B cell (primary cell): ENCODE results near the gene TMEM209. TPM values are rescaled to one million over a fixed set of nuclear protein-coding genes. Genes with fewer than 3 reads are reported as not detected.

Source experiments
- ATAC-seq: fragments of 200-7000 bp; cut with Tn5 transposase; one replicate; pipeline ENCODE4 v1.10.0; 2021; ENCODE audit warnings: low read depth, mild to moderate bottlenecking, moderate number of reproducible peaks, moderate library complexity
- CTCF ChIA-PET: fragments of 350-600 bp; sonication (Branson Sonifier 250); formaldehyde crosslinking; loops from one replicate; lab custom pipeline; 2021; ENCODE audit warnings: antibody characterized with exemption, inconsistent platforms; lab: Charles Lee
- POLR2A ChIA-PET: fragments of 350-600 bp; sonication (Branson Sonifier 250); formaldehyde crosslinking; loops from one replicate; lab custom pipeline; 2021; ENCODE audit warnings: antibody characterized with exemption; lab: Charles Lee
- DNase-seq: peaks from one replicate; pipeline ENCODE4 v3.0.0; 2013
- H2AFZ ChIP-seq: 2 replicates; pipeline ENCODE4 v1.6.1; 2012; ENCODE audit warnings: mild to moderate bottlenecking, low read depth, low read length; ENCODE audit not compliant: insufficient read depth, poor library complexity, severe bottlenecking
- H3K27ac ChIP-seq, 2 donors: 1 replicate in 1 of 2; 2 replicates in 1 of 2; pipeline ENCODE4 v1.5.1; 2012 to 2013; ENCODE audit warnings: low read length in 2 of 2, mild to moderate bottlenecking in 2 of 2, moderate library complexity in 1 of 2
- H3K27me3 ChIP-seq, 4 experiments: fragments of 200-600 bp in 1 of 4; sonication (generic) in 1 of 4; replicated peaks in 1 of 4; 1 replicate in 2 of 4; 2 replicates in 2 of 4; pipeline versions ENCODE4 v1.6.1 to v1.7.0; 2013 to 2016; ENCODE audit warnings: low read length in 3 of 4, mild to moderate bottlenecking in 2 of 4, mixed read lengths in 1 of 4, moderate library complexity in 1 of 4; ENCODE audit not compliant: insufficient read depth in 4 of 4, control insufficient read depth in 3 of 4; ENCODE audit errors: control extremely low read depth in 1 of 4
- H3K36me3 ChIP-seq, 2 experiments: replicated peaks in 1 of 2; 1 replicate in 1 of 2; 2 replicates in 1 of 2; pipeline versions ENCODE4 v1.6.1 to v1.7.1; 2013; ENCODE audit warnings: low read length in 1 of 2; ENCODE audit not compliant: insufficient read depth in 2 of 2, control insufficient read depth in 1 of 2; ENCODE audit errors: control extremely low read depth in 1 of 2, extremely low read depth in 1 of 2
- H3K4me1 ChIP-seq, 2 donors: fragments of 200-600 bp in 1 of 2; sonication (generic) in 1 of 2; 1 replicate in 1 of 2; 2 replicates in 1 of 2; pipeline versions ENCODE4 v1.5.1 to v1.6.1; 2013 to 2017; ENCODE audit warnings: low read length in 2 of 2; ENCODE audit not compliant: control insufficient read depth in 2 of 2, insufficient read depth in 2 of 2
- H3K4me2 ChIP-seq: replicated peaks from 2 replicates; pipeline ENCODE3; 2012; ENCODE audit warnings: mild to moderate bottlenecking, low read depth, low read length; ENCODE audit not compliant: poor library complexity, severe bottlenecking
- H3K4me3 ChIP-seq, 5 experiments: fragments of 200-600 bp in 1 of 5; sonication (generic) in 1 of 5; 1 replicate in 3 of 5; 2 replicates in 2 of 5; pipeline versions ENCODE4 v1.5.1 to v1.7.0; 2011 to 2016; ENCODE audit warnings: low read length in 4 of 5, mild to moderate bottlenecking in 4 of 5, low read depth in 2 of 5, control low read depth in 1 of 5, moderate library complexity in 1 of 5; ENCODE audit not compliant: insufficient read depth in 1 of 5; ENCODE audit errors: control extremely low read depth in 1 of 5, extremely low read depth in 1 of 5
- H3K79me2 ChIP-seq: fragments of 200-600 bp; sonication (generic); one replicate; pipeline ENCODE4 v1.6.0; 2016; ENCODE audit warnings: low read length; ENCODE audit not compliant: control insufficient read depth, insufficient read depth
- H3K9ac ChIP-seq: fragments of 200-600 bp; sonication (generic); 2 replicates; pipeline ENCODE4 v1.6.1; 2017; ENCODE audit warnings: mild to moderate bottlenecking, low read length, moderate library complexity
- H3K9me3 ChIP-seq, 3 donors: one replicate each; pipeline versions ENCODE4 v1.6.1 to v1.7.1; 2013; ENCODE audit warnings: low read length in 2 of 3; ENCODE audit not compliant: control insufficient read depth in 2 of 3, insufficient read depth in 1 of 3; ENCODE audit errors: control extremely low read depth in 1 of 3
- H4K20me1 ChIP-seq: 2 replicates; pipeline ENCODE4 v1.6.0; 2012; ENCODE audit warnings: mild to moderate bottlenecking, low read length; ENCODE audit not compliant: insufficient read depth, control insufficient read depth, poor library complexity, severe bottlenecking
- H3K27ac Mint-ChIP-seq: one replicate; pipeline ENCODE4 v1.8.0; 2021; ENCODE audit warnings: mixed read lengths
- H3K27me3 Mint-ChIP-seq: one replicate; pipeline ENCODE4 v1.8.0; 2021; ENCODE audit warnings: mixed read lengths
- H3K4me1 Mint-ChIP-seq: one replicate; pipeline ENCODE4 v1.8.0; 2021; ENCODE audit warnings: mixed read lengths
- H3K4me3 Mint-ChIP-seq: one replicate; pipeline ENCODE4 v1.8.0; 2021; ENCODE audit warnings: mixed read lengths
- H3K9me3 Mint-ChIP-seq: one replicate; pipeline ENCODE4 v1.8.0; 2022; ENCODE audit warnings: mixed read lengths; ENCODE audit not compliant: insufficient read depth
- CTCF ChIP-seq: fragments of 200-600 bp; IDR thresholded peaks from one replicate; pipeline ENCODE4 v1.8.0; 2022; ENCODE audit warnings: antibody characterized with exemption, mild to moderate bottlenecking
- EZH2 ChIP-seq: IDR thresholded peaks from 2 replicates; pipeline ENCODE4 v1.6.1; 2012; ENCODE audit warnings: borderline replicate concordance, low read depth, mild to moderate bottlenecking, moderate library complexity, low read length; ENCODE audit not compliant: insufficient read depth, poor library complexity, severe bottlenecking
- WGBS: methylation state at CpG from one replicate; pipeline ENCODE4 v1.1.5; 2013; ENCODE audit warnings: missing lambda C conversion rate; ENCODE audit not compliant: insufficient coverage; 5-methylcytosine and 5-hydroxymethylcytosine counted together
- intact Hi-C: fragments of 100-400 bp; cut with micrococcal nuclease; formaldehyde crosslinking; loops from one replicate; pipeline ENCODE4 v1.10.0; 2022
- polyA plus RNA-seq: library from polyadenylated mRNA; depleted of rRNA; stranded (reverse); fragments of >200 nt; gene quantifications from 2 replicates; pipeline ENCODE4 v1.2.3, GENCODE V29; 2012
- total RNA-seq, 2 donors: library from RNA; stranded (reverse); fragments of 120-200 nt in 1 of 2; gene quantifications; 1 replicate in 1 of 2; 2 replicates in 1 of 2; pipeline versions ENCODE4 v1.2.3 to v1.2.4, GENCODE V29; 2013 to 2022

The TMEM209 gene
- total and polyA plus RNA-seq, 2 donors (not counting 1 experiment from before 2014, with no cell fraction given), result 15.8 to 35.8 TPM

GRCh38 chr7:130216025-130216424 is 10.8 kb upstream of the TMEM209 start:
- Histone ChIP-seq H3K27me3 (peaks cover 0 to 6% (median 0%) of the 10 kb centered on the region in 4 experiments), H3K36me3 (no peaks in the 10 kb centered on the region), H3K9me3 (no peaks in the 10 kb centered on the region), H3K27ac (no peak overlapping the region), H4K20me1 (no peaks in the 10 kb centered on the region), H3K4me3 (no peak overlapping the region), H3K9ac (no peak overlapping the region), H2AFZ (no peak overlapping the region), H3K4me2 (no peak overlapping the region), H3K4me1 (no peaks in the 10 kb centered on the region), H3K79me2 (no peaks in the 10 kb centered on the region)
- H3K4me3 Mint-ChIP-seq, result no peak overlapping the region
- no peaks in the 10 kb centered on the region for H3K4me1 Mint-ChIP-seq
- TF ChIP-seq EZH2 (no peak), CTCF (no peak)
- intact Hi-C loops, result no loop called here
- ATAC-seq (no peak), DNase-seq (no peak)
- ChIA-PET CTCF (no interaction called here), POLR2A (no interaction called here)
- no peak overlapping the region for H3K27ac Mint-ChIP-seq
- 92% methylated on average over 6 of the region's 9 CpGs for WGBS
- H3K9me3 Mint-ChIP-seq, result no peaks in the 10 kb centered on the region
- peaks cover 17% of the 10 kb centered on the region for H3K27me3 Mint-ChIP-seq

GRCh38 chr7:130213828-130214227 is 8.6 kb upstream of the TMEM209 start:
- Mint-ChIP-seq H3K4me3 (no peak overlapping the region), H3K27ac (no peak overlapping the region), H3K9me3 (no peaks in the 10 kb centered on the region), H3K4me1 (no peaks in the 10 kb centered on the region), H3K27me3 (peaks cover 21% of the 10 kb centered on the region)
- Histone ChIP-seq H3K27ac (no peak overlapping the region), H3K36me3 (no peaks in the 10 kb centered on the region), H4K20me1 (no peaks in the 10 kb centered on the region), H3K9ac (no peak overlapping the region), H3K27me3 (peaks cover 0 to 6% (median 0%) of the 10 kb centered on the region in 4 experiments), H2AFZ (no peak overlapping the region), H3K9me3 (no peaks in the 10 kb centered on the region), H3K4me3 (no peak overlapping the region), H3K4me2 (no peak overlapping the region), H3K4me1 (no peaks in the 10 kb centered on the region), H3K79me2 (no peaks in the 10 kb centered on the region)
- intact Hi-C loops, result no loop called here
- CTCF ChIA-PET, result interaction anchor here (0.7 kb wide), 1 partner anchor 1968 kb away, joined by 3 read pairs; no protein-coding TSS in a partner anchor
- no CpG with 5 or more reads among the region's 1 CpG for WGBS
- DNase-seq (no peak), ATAC-seq (no peak)
- POLR2A ChIA-PET, result no interaction called here
- no peak for TF ChIP-seq CTCF
- TF ChIP-seq EZH2, result no peak
